Uterus (tissue), 2 donors: ENCODE results near the gene MUC5B.

Experiments
- POLR2A ChIP-seq, 2 donors: fragments of 450-650 bp; IDR thresholded peaks; one replicate each; pipeline ENCODE4 v1.6.1; 2016; ENCODE audit warnings: antibody characterized with exemption in 2 of 2, mild to moderate bottlenecking in 1 of 2, moderate library complexity in 1 of 2
- TF ChIP-seq, protein P1 (sequence below), 4 experiments: fragments of 200-600 bp in 2 of 4; fragments of 450-650 bp in 2 of 4; sonication (generic) in 2 of 4; IDR thresholded peaks; one replicate each; pipeline ENCODE4 v1.5.1; 2016 to 2019; ENCODE audit warnings: antibody characterized with exemption in 4 of 4, mild to moderate bottlenecking in 2 of 4, moderate library complexity in 1 of 4

DNA sequence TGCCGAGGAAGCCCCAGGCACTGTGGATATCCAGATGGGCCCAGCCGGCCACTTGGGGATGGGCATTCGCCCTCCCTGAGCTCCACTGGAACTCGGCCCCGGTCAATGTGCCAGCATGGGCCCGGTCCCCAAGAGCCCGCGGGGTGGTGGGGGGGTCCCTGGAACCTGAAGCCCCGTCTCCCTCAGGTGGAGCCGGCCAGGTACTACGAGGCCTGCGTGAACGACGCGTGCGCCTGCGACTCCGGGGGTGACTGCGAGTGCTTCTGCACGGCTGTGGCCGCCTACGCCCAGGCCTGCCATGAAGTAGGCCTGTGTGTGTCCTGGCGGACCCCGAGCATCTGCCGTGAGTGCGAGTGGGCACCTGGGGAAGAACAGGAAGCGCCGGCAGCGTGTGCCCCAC lies 44.0 kb upstream of the MUC5B start:
- TF ChIP-seq, protein P1, sequence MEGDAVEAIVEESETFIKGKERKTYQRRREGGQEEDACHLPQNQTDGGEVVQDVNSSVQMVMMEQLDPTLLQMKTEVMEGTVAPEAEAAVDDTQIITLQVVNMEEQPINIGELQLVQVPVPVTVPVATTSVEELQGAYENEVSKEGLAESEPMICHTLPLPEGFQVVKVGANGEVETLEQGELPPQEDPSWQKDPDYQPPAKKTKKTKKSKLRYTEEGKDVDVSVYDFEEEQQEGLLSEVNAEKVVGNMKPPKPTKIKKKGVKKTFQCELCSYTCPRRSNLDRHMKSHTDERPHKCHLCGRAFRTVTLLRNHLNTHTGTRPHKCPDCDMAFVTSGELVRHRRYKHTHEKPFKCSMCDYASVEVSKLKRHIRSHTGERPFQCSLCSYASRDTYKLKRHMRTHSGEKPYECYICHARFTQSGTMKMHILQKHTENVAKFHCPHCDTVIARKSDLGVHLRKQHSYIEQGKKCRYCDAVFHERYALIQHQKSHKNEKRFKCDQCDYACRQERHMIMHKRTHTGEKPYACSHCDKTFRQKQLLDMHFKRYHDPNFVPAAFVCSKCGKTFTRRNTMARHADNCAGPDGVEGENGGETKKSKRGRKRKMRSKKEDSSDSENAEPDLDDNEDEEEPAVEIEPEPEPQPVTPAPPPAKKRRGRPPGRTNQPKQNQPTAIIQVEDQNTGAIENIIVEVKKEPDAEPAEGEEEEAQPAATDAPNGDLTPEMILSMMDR (IDR thresholded peaks at IDR 0.05) = no peak
- no peak for TF ChIP-seq POLR2A (IDR thresholded peaks at IDR 0.05)
